ENCODE data around the gene FAM53B. TPM values are rescaled to one million over a fixed set of nuclear protein-coding genes. Genes with fewer than 3 reads are reported as not detected.

FAM53B gene
- total RNA-seq, 1 donor, result 12.7 TPM

GRCh38 chr10:124725791-124726190, 18.4 kb downstream of the FAM53B start:
- H3K4me3 ChIP-seq (ENCODE audit: insufficient read depth, low read length), result no peak overlapping the region
- peaks cover 14% of the 10 kb centered on the region for H3K79me2 ChIP-seq (ENCODE audit: insufficient read depth, low read length)
- no peak for TF ChIP-seq CTCF (IDR thresholded peaks at IDR 0.05; ENCODE audit: extremely low read depth, low read depth, low read length)
- no peak overlapping the region for H2AFZ ChIP-seq (ENCODE audit: low read length)
- no peaks in the 10 kb centered on the region for H3K36me3 ChIP-seq (ENCODE audit: insufficient read depth, low read length)
- no peak for DNase-seq (ENCODE audit: insufficient read length, low spot score, missing footprints)
- no peaks in the 10 kb centered on the region for H3K27me3 ChIP-seq (ENCODE audit: insufficient read depth, low read length)
- H3K4me1 ChIP-seq (ENCODE audit: insufficient read depth, low read length), result peaks cover 11% of the 10 kb centered on the region
- H3K27ac ChIP-seq (ENCODE audit: low read depth, low read length), result no peak overlapping the region
- no peaks in the 10 kb centered on the region for H3K9me3 ChIP-seq (ENCODE audit: low read depth, low read length)
- H3K4me2 ChIP-seq (ENCODE audit: insufficient read depth, low read length), result no peak overlapping the region
- H4K20me1 ChIP-seq (ENCODE audit: insufficient read depth, low read length), result peaks cover 4% of the 10 kb centered on the region

DNA sequence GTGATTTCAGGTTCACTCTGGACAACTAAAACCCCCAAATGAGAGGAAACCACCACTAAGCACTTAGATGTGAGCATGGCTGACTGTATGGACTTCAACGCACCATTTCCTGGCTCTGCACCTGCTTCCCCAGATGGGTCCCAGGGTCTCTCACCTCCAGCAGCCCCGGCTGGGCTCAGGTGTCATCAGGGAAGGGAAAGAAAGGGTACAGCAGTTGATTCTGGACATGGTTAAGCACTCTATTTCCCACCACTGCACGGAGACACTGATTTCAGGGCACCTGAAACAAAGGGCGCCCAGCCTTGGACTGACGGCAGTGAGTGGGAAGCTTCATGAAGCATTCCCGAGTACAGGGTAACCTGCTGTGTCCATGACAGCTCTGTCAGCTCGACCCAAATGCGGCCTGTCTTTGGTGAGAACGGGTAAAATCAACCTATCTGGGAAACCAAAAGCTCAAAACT, 19.0 kb downstream of the FAM53B start:
- no peaks in the 10 kb centered on the region for H3K9me3 ChIP-seq (ENCODE audit: low read depth, low read length)
- no peak overlapping the region for H3K4me3 ChIP-seq (ENCODE audit: insufficient read depth, low read length)
- H3K4me2 ChIP-seq (ENCODE audit: insufficient read depth, low read length), result no peak overlapping the region
- H3K4me1 ChIP-seq (ENCODE audit: insufficient read depth, low read length), result peaks cover 11% of the 10 kb centered on the region
- no peaks in the 10 kb centered on the region for H3K36me3 ChIP-seq (ENCODE audit: insufficient read depth, low read length)
- no peak for TF ChIP-seq CTCF (IDR thresholded peaks at IDR 0.05; ENCODE audit: extremely low read depth, low read depth, low read length)
- no peaks in the 10 kb centered on the region for H3K27me3 ChIP-seq (ENCODE audit: insufficient read depth, low read length)
- H3K27ac ChIP-seq (ENCODE audit: low read depth, low read length), result no peak overlapping the region
- DNase-seq (ENCODE audit: insufficient read length, low spot score, missing footprints), result peak; percentile 23
- peaks cover 14% of the 10 kb centered on the region for H3K79me2 ChIP-seq (ENCODE audit: insufficient read depth, low read length)
- H4K20me1 ChIP-seq (ENCODE audit: insufficient read depth, low read length), result peaks cover 4% of the 10 kb centered on the region
- no peak overlapping the region for H2AFZ ChIP-seq (ENCODE audit: low read length)

GRCh38 chr10:124724279-124725027, 19.7 kb downstream of the FAM53B start:
- no peak overlapping the region for H2AFZ ChIP-seq (ENCODE audit: low read length)
- DNase-seq (ENCODE audit: insufficient read length, low spot score, missing footprints), result no peak
- no peaks in the 10 kb centered on the region for H3K27me3 ChIP-seq (ENCODE audit: insufficient read depth, low read length)
- peaks cover 13% of the 10 kb centered on the region for H3K4me1 ChIP-seq (ENCODE audit: insufficient read depth, low read length)
- peaks cover 4% of the 10 kb centered on the region for H4K20me1 ChIP-seq (ENCODE audit: insufficient read depth, low read length)
- no peak overlapping the region for H3K4me2 ChIP-seq (ENCODE audit: insufficient read depth, low read length)
- no peaks in the 10 kb centered on the region for H3K9me3 ChIP-seq (ENCODE audit: low read depth, low read length)
- TF ChIP-seq CTCF (IDR thresholded peaks at IDR 0.05; ENCODE audit: extremely low read depth, low read depth, low read length), result no peak
- H3K36me3 ChIP-seq (ENCODE audit: insufficient read depth, low read length), result no peaks in the 10 kb centered on the region
- no peak overlapping the region for H3K27ac ChIP-seq (ENCODE audit: low read depth, low read length)
- H3K79me2 ChIP-seq (ENCODE audit: insufficient read depth, low read length), result peaks cover 14% of the 10 kb centered on the region
- no peak overlapping the region for H3K4me3 ChIP-seq (ENCODE audit: insufficient read depth, low read length)

- peaks cover 4% of the 10 kb centered on the region for H4K20me1 ChIP-seq (ENCODE audit: insufficient read depth, low read length)
Measured at GRCh38 chr10:124723826-124724225, 20.4 kb downstream of the FAM53B start.

More at GRCh38 chr10:124723826-124724225, 20.4 kb downstream of the FAM53B start:
- no peak overlapping the region for H2AFZ ChIP-seq (ENCODE audit: low read length)
- no peaks in the 10 kb centered on the region for H3K36me3 ChIP-seq (ENCODE audit: insufficient read depth, low read length)
- no peak for TF ChIP-seq CTCF (IDR thresholded peaks at IDR 0.05; ENCODE audit: extremely low read depth, low read depth, low read length)
- no peak overlapping the region for H3K4me2 ChIP-seq (ENCODE audit: insufficient read depth, low read length)
- H3K79me2 ChIP-seq (ENCODE audit: insufficient read depth, low read length), result peaks cover 14% of the 10 kb centered on the region
- no peak overlapping the region for H3K27ac ChIP-seq (ENCODE audit: low read depth, low read length)
- H3K4me3 ChIP-seq (ENCODE audit: insufficient read depth, low read length), result no peak overlapping the region
- no peaks in the 10 kb centered on the region for H3K27me3 ChIP-seq (ENCODE audit: insufficient read depth, low read length)
- peaks cover 13% of the 10 kb centered on the region for H3K4me1 ChIP-seq (ENCODE audit: insufficient read depth, low read length)
- no peak for DNase-seq (ENCODE audit: insufficient read length, low spot score, missing footprints)
- H3K9me3 ChIP-seq (ENCODE audit: low read depth, low read length), result no peaks in the 10 kb centered on the region
